ENCODE measurements around the gene PRDM2. TPM values are rescaled to one million over a fixed set of nuclear protein-coding genes. Genes with fewer than 3 reads are reported as not detected.

The PRDM2 gene
- total and polyA plus RNA-seq, 10 donors, result 12.0 to 75.7 (median 57.4) TPM

- H3K4me1 ChIP-seq, result peaks cover 0 to 20% (median 7%) of the 10 kb centered on the region in 6 donors
- H3K9me3 ChIP-seq, result no peaks in the 10 kb centered on the region
- H3K36me3 ChIP-seq, result peaks cover 10 to 100% (median 83%) of the 10 kb centered on the region in 6 donors
- no peaks in the 10 kb centered on the region for H3K27me3 ChIP-seq (replicated peaks in 1 of 7)
- TF ChIP-seq POLR2A (IDR thresholded peaks at IDR 0.05) (no peak), POLR2AphosphoS5 (IDR thresholded peaks at IDR 0.05) (no peak)
- TF ChIP-seq, protein P1, sequence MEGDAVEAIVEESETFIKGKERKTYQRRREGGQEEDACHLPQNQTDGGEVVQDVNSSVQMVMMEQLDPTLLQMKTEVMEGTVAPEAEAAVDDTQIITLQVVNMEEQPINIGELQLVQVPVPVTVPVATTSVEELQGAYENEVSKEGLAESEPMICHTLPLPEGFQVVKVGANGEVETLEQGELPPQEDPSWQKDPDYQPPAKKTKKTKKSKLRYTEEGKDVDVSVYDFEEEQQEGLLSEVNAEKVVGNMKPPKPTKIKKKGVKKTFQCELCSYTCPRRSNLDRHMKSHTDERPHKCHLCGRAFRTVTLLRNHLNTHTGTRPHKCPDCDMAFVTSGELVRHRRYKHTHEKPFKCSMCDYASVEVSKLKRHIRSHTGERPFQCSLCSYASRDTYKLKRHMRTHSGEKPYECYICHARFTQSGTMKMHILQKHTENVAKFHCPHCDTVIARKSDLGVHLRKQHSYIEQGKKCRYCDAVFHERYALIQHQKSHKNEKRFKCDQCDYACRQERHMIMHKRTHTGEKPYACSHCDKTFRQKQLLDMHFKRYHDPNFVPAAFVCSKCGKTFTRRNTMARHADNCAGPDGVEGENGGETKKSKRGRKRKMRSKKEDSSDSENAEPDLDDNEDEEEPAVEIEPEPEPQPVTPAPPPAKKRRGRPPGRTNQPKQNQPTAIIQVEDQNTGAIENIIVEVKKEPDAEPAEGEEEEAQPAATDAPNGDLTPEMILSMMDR (IDR thresholded peaks at IDR 0.05 in 8 of 11, conservative IDR thresholded peaks at IDR 0.05 in 3 of 11), result no peak
- H3K4me3 ChIP-seq, result no peak overlapping the region
- WGBS, 5 donors, result 93 to 98% (median 96%) methylated on average over 7 of the region's 7 CpGs
- H3K27ac ChIP-seq, result no peak overlapping the region
- intact Hi-C loops (cut with DNase I; ENCODE audit: low total_unique reads), result no loop called here
- no peak for DNase-seq
Measured at GRCh38 chr1:13778431-13778830, 78.4 kb downstream of the PRDM2 start.

GRCh38 chr1:13779930-13780329, 79.9 kb downstream of the PRDM2 start:
- no peak for DNase-seq
- Histone ChIP-seq H3K4me1 (peaks cover 0 to 35% (median 20%) of the 10 kb centered on the region in 6 donors), H3K36me3 (peaks cover 10 to 100% (median 73%) of the 10 kb centered on the region in 6 donors), H3K27ac (no peak overlapping the region), H3K9me3 (no peaks in the 10 kb centered on the region), H3K4me3 (no peak overlapping the region), H3K27me3 (replicated peaks in 1 of 7) (no peaks in the 10 kb centered on the region)
- TF ChIP-seq POLR2A (IDR thresholded peaks at IDR 0.05) (no peak), POLR2AphosphoS5 (IDR thresholded peaks at IDR 0.05) (no peak)
- TF ChIP-seq, protein P1 (IDR thresholded peaks at IDR 0.05 in 8 of 11, conservative IDR thresholded peaks at IDR 0.05 in 3 of 11), result no peak
- 97 to 100% (median 99%) methylated on average over 6 of the region's 6 CpGs for WGBS, 5 donors
- intact Hi-C loops (cut with DNase I; ENCODE audit: low total_unique reads), result no loop called here

DNA sequence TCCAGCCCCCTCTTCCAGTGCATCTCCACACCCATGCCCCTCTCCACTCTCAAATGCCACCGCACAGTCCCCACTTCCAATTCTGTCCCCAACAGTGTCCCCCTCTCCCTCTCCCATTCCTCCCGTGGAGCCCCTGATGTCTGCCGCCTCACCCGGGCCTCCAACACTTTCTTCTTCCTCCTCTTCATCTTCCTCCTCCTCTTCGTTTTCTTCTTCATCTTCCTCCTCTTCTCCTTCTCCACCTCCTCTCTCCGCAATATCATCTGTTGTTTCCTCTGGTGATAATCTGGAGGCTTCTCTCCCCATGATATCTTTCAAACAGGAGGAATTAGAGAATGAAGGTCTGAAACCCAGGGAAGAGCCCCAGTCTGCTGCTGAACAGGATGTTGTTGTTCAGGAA, 80.8 kb downstream of the PRDM2 start:
- intact Hi-C loops (cut with DNase I; ENCODE audit: low total_unique reads), result no loop called here
- no peak overlapping the region for H3K4me3 ChIP-seq
- no peak overlapping the region for H3K27ac ChIP-seq
- H3K9me3 ChIP-seq, result no peaks in the 10 kb centered on the region
- TF ChIP-seq, protein P1 (IDR thresholded peaks at IDR 0.05 in 8 of 11, conservative IDR thresholded peaks at IDR 0.05 in 3 of 11), result no peak
- TF ChIP-seq POLR2AphosphoS5 (IDR thresholded peaks at IDR 0.05), result no peak
- no peak for TF ChIP-seq POLR2A (IDR thresholded peaks at IDR 0.05)
- H3K27me3 ChIP-seq (replicated peaks in 1 of 7), result no peaks in the 10 kb centered on the region
- 91 to 97% (median 94%) methylated on average over 6 of the region's 6 CpGs for WGBS, 5 donors
- H3K36me3 ChIP-seq, result peaks cover 10 to 100% (median 70%) of the 10 kb centered on the region in 6 donors
- H3K4me1 ChIP-seq, result peaks cover 0 to 41% (median 20%) of the 10 kb centered on the region in 6 donors
- DNase-seq, result no peak

DNA sequence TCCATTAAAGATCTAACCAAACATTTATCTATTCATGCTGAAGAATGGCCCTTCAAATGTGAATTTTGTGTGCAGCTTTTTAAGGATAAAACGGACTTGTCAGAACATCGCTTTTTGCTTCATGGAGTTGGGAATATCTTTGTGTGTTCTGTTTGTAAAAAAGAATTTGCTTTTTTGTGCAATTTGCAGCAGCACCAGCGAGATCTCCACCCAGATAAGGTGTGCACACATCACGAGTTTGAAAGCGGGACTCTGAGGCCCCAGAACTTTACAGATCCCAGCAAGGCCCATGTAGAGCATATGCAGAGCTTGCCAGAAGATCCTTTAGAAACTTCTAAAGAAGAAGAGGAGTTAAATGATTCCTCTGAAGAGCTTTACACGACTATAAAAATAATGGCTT, 81.2 kb downstream of the PRDM2 start:
- Histone ChIP-seq H3K27ac (peak overlapping the region in 1 of 8 donors; percentile 62), H3K4me1 (peaks cover 0 to 41% (median 20%) of the 10 kb centered on the region in 6 donors), H3K9me3 (no peaks in the 10 kb centered on the region), H3K4me3 (no peak overlapping the region), H3K27me3 (replicated peaks in 1 of 7) (no peaks in the 10 kb centered on the region), H3K36me3 (peaks cover 6 to 100% (median 69%) of the 10 kb centered on the region in 6 donors)
- DNase-seq, result no peak
- 90 to 94% (median 92%) methylated on average over 6 of the region's 6 CpGs for WGBS, 5 donors
- intact Hi-C loops (cut with DNase I; ENCODE audit: low total_unique reads), result no loop called here
- no peak for TF ChIP-seq POLR2AphosphoS5 (IDR thresholded peaks at IDR 0.05)
- TF ChIP-seq, protein P1 (IDR thresholded peaks at IDR 0.05 in 8 of 11, conservative IDR thresholded peaks at IDR 0.05 in 3 of 11), result no peak
- no peak for TF ChIP-seq POLR2A (IDR thresholded peaks at IDR 0.05)

Measured in spleen (tissue), 11 donors.